B cell (primary cell): ENCODE results near the gene MC1R. TPM values are rescaled to one million over a fixed set of nuclear protein-coding genes. Genes with fewer than 3 reads are reported as not detected.

ENCODE experiments used
- ATAC-seq: fragments of 200-7000 bp; cut with Tn5 transposase; one replicate; pipeline ENCODE4 v1.10.0; 2021; ENCODE audit warnings: low read depth, mild to moderate bottlenecking, moderate number of reproducible peaks, moderate library complexity
- CTCF ChIA-PET: fragments of 350-600 bp; sonication (Branson Sonifier 250); formaldehyde crosslinking; loops from one replicate; lab custom pipeline; 2021; ENCODE audit warnings: antibody characterized with exemption, inconsistent platforms; lab: Charles Lee
- POLR2A ChIA-PET: fragments of 350-600 bp; sonication (Branson Sonifier 250); formaldehyde crosslinking; loops from one replicate; lab custom pipeline; 2021; ENCODE audit warnings: antibody characterized with exemption; lab: Charles Lee
- DNase-seq: peaks from one replicate; pipeline ENCODE4 v3.0.0; 2013
- H2AFZ ChIP-seq: 2 replicates; pipeline ENCODE4 v1.6.1; 2012; ENCODE audit warnings: mild to moderate bottlenecking, low read depth, low read length; ENCODE audit not compliant: insufficient read depth, poor library complexity, severe bottlenecking
- H3K27ac ChIP-seq, 2 donors: 1 replicate in 1 of 2; 2 replicates in 1 of 2; pipeline ENCODE4 v1.5.1; 2012 to 2013; ENCODE audit warnings: low read length in 2 of 2, mild to moderate bottlenecking in 2 of 2, moderate library complexity in 1 of 2
- H3K27me3 ChIP-seq, 4 experiments: fragments of 200-600 bp in 1 of 4; sonication (generic) in 1 of 4; replicated peaks in 1 of 4; 1 replicate in 2 of 4; 2 replicates in 2 of 4; pipeline versions ENCODE4 v1.6.1 to v1.7.0; 2013 to 2016; ENCODE audit warnings: low read length in 3 of 4, mild to moderate bottlenecking in 2 of 4, mixed read lengths in 1 of 4, moderate library complexity in 1 of 4; ENCODE audit not compliant: insufficient read depth in 4 of 4, control insufficient read depth in 3 of 4; ENCODE audit errors: control extremely low read depth in 1 of 4
- H3K36me3 ChIP-seq, 2 experiments: replicated peaks in 1 of 2; 1 replicate in 1 of 2; 2 replicates in 1 of 2; pipeline versions ENCODE4 v1.6.1 to v1.7.1; 2013; ENCODE audit warnings: low read length in 1 of 2; ENCODE audit not compliant: insufficient read depth in 2 of 2, control insufficient read depth in 1 of 2; ENCODE audit errors: control extremely low read depth in 1 of 2, extremely low read depth in 1 of 2
- H3K4me1 ChIP-seq, 2 donors: fragments of 200-600 bp in 1 of 2; sonication (generic) in 1 of 2; 1 replicate in 1 of 2; 2 replicates in 1 of 2; pipeline versions ENCODE4 v1.5.1 to v1.6.1; 2013 to 2017; ENCODE audit warnings: low read length in 2 of 2; ENCODE audit not compliant: control insufficient read depth in 2 of 2, insufficient read depth in 2 of 2
- H3K4me2 ChIP-seq: replicated peaks from 2 replicates; pipeline ENCODE3; 2012; ENCODE audit warnings: mild to moderate bottlenecking, low read depth, low read length; ENCODE audit not compliant: poor library complexity, severe bottlenecking
- H3K4me3 ChIP-seq, 5 experiments: fragments of 200-600 bp in 1 of 5; sonication (generic) in 1 of 5; 1 replicate in 3 of 5; 2 replicates in 2 of 5; pipeline versions ENCODE4 v1.5.1 to v1.7.0; 2011 to 2016; ENCODE audit warnings: low read length in 4 of 5, mild to moderate bottlenecking in 4 of 5, low read depth in 2 of 5, control low read depth in 1 of 5, moderate library complexity in 1 of 5; ENCODE audit not compliant: insufficient read depth in 1 of 5; ENCODE audit errors: control extremely low read depth in 1 of 5, extremely low read depth in 1 of 5
- H3K79me2 ChIP-seq: fragments of 200-600 bp; sonication (generic); one replicate; pipeline ENCODE4 v1.6.0; 2016; ENCODE audit warnings: low read length; ENCODE audit not compliant: control insufficient read depth, insufficient read depth
- H3K9ac ChIP-seq: fragments of 200-600 bp; sonication (generic); 2 replicates; pipeline ENCODE4 v1.6.1; 2017; ENCODE audit warnings: mild to moderate bottlenecking, low read length, moderate library complexity
- H3K9me3 ChIP-seq, 3 donors: one replicate each; pipeline versions ENCODE4 v1.6.1 to v1.7.1; 2013; ENCODE audit warnings: low read length in 2 of 3; ENCODE audit not compliant: control insufficient read depth in 2 of 3, insufficient read depth in 1 of 3; ENCODE audit errors: control extremely low read depth in 1 of 3
- H4K20me1 ChIP-seq: 2 replicates; pipeline ENCODE4 v1.6.0; 2012; ENCODE audit warnings: mild to moderate bottlenecking, low read length; ENCODE audit not compliant: insufficient read depth, control insufficient read depth, poor library complexity, severe bottlenecking
- H3K27ac Mint-ChIP-seq: one replicate; pipeline ENCODE4 v1.8.0; 2021; ENCODE audit warnings: mixed read lengths
- H3K27me3 Mint-ChIP-seq: one replicate; pipeline ENCODE4 v1.8.0; 2021; ENCODE audit warnings: mixed read lengths
- H3K4me1 Mint-ChIP-seq: one replicate; pipeline ENCODE4 v1.8.0; 2021; ENCODE audit warnings: mixed read lengths
- H3K4me3 Mint-ChIP-seq: one replicate; pipeline ENCODE4 v1.8.0; 2021; ENCODE audit warnings: mixed read lengths
- H3K9me3 Mint-ChIP-seq: one replicate; pipeline ENCODE4 v1.8.0; 2022; ENCODE audit warnings: mixed read lengths; ENCODE audit not compliant: insufficient read depth
- EZH2 ChIP-seq: IDR thresholded peaks from 2 replicates; pipeline ENCODE4 v1.6.1; 2012; ENCODE audit warnings: borderline replicate concordance, low read depth, mild to moderate bottlenecking, moderate library complexity, low read length; ENCODE audit not compliant: insufficient read depth, poor library complexity, severe bottlenecking
- WGBS: methylation state at CpG from one replicate; pipeline ENCODE4 v1.1.5; 2013; ENCODE audit warnings: missing lambda C conversion rate; ENCODE audit not compliant: insufficient coverage; 5-methylcytosine and 5-hydroxymethylcytosine counted together
- intact Hi-C: fragments of 100-400 bp; cut with micrococcal nuclease; formaldehyde crosslinking; loops from one replicate; pipeline ENCODE4 v1.10.0; 2022
- polyA plus RNA-seq: library from polyadenylated mRNA; depleted of rRNA; stranded (reverse); fragments of >200 nt; gene quantifications from 2 replicates; pipeline ENCODE4 v1.2.3, GENCODE V29; 2012
- total RNA-seq, 2 donors: library from RNA; stranded (reverse); fragments of 120-200 nt in 1 of 2; gene quantifications; 1 replicate in 1 of 2; 2 replicates in 1 of 2; pipeline versions ENCODE4 v1.2.3 to v1.2.4, GENCODE V29; 2013 to 2022
- TF ChIP-seq, protein P1 (sequence below): fragments of 200-600 bp; IDR thresholded peaks from one replicate; pipeline ENCODE4 v1.8.0; 2022; ENCODE audit warnings: antibody characterized with exemption, mild to moderate bottlenecking

Gene MC1R
- total and polyA plus RNA-seq, 2 donors (not counting 1 experiment from before 2014, with no cell fraction given), result 13.2 to 15.2 TPM

DNA sequence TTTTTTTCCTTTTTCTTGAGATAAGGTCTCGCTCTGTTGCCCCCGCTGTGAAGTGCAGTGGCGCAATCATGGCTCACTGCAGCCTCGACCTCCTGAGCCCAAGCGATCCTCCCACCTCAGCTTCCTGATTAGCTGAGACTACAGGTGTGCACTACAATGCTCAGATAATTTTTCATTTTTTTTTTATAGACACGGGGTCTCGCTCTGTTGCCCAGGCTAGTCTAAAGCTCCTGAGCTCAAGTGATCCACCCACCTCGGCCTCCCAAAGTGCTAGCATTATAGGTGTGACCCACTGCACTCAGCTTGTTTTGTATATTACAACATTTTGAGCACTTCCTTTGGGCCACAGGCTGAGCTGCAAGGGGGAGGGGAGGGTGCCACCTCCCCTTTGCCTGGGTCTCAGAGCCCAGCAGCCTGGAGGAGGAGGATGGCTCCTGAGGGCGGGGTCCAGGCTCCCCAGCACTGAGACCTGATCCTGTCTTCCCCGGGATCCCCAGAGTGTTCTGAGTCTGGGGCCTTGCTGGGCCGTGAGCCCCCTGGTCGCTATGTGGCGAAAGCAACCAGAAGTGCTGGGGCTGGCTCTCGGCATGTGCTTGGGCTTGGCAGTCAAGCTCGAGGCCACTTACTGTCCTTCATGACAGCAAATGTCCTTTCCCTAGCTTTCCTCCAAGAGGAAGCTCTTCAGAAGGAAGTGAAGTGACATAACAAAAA is 38.0 kb downstream of the MC1R start:
- Histone ChIP-seq H4K20me1 (peaks cover 79% of the 10 kb centered on the region), H3K4me3 (peak overlapping the region in 1 of 5 experiments; percentile 15), H3K27ac (peak overlapping the region in 1 of 2 donors; percentile 26), H3K9me3 (peaks cover 0 to 13% (median 0%) of the 10 kb centered on the region in 3 donors), H3K79me2 (peaks cover 56% of the 10 kb centered on the region), H3K9ac (no peak overlapping the region), H2AFZ (no peak overlapping the region), H3K27me3 (no peaks in the 10 kb centered on the region), H3K36me3 (peaks cover 0 to 59% of the 10 kb centered on the region in 2 experiments), H3K4me1 (peaks cover 63 to 66% of the 10 kb centered on the region in 2 donors), H3K4me2 (peak overlapping the region; percentile 68)
- Mint-ChIP-seq H3K4me1 (peaks cover 61% of the 10 kb centered on the region), H3K4me3 (peak overlapping the region; percentile 73), H3K9me3 (no peaks in the 10 kb centered on the region), H3K27me3 (no peaks in the 10 kb centered on the region), H3K27ac (peak overlapping the region; percentile 85)
- DNase-seq (peak; percentile 53), ATAC-seq (peak; percentile 7)
- TF ChIP-seq, protein P1, sequence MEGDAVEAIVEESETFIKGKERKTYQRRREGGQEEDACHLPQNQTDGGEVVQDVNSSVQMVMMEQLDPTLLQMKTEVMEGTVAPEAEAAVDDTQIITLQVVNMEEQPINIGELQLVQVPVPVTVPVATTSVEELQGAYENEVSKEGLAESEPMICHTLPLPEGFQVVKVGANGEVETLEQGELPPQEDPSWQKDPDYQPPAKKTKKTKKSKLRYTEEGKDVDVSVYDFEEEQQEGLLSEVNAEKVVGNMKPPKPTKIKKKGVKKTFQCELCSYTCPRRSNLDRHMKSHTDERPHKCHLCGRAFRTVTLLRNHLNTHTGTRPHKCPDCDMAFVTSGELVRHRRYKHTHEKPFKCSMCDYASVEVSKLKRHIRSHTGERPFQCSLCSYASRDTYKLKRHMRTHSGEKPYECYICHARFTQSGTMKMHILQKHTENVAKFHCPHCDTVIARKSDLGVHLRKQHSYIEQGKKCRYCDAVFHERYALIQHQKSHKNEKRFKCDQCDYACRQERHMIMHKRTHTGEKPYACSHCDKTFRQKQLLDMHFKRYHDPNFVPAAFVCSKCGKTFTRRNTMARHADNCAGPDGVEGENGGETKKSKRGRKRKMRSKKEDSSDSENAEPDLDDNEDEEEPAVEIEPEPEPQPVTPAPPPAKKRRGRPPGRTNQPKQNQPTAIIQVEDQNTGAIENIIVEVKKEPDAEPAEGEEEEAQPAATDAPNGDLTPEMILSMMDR, result no peak
- TF ChIP-seq EZH2, result no peak
- intact Hi-C loops, result loop anchor here (2.0 kb wide), 1 partner anchor 16 kb away; no protein-coding TSS in a partner anchor
- ChIA-PET CTCF (interaction anchor here (0.7 to 1.4 kb wide), 4 partner anchors 10 to 46 kb away, joined by 3 to 4 read pairs (median 3); partner anchors contain the start of gene MC1R), POLR2A (interaction anchor here (1.0 to 1.7 kb wide), 2 partner anchors 15 to 29 kb away, joined by 3 to 4 read pairs; no protein-coding TSS in a partner anchor)
- WGBS, result 57% methylated on average over 13 of the region's 15 CpGs
